Upper lobe of left lung (tissue), 4 donors: Measurements from ENCODE around the gene GMIP.

Experiments
- EP300 ChIP-seq, 4 donors: sonication (generic); formaldehyde crosslinking; IDR thresholded peaks; one replicate each; pipeline ENCODE4 v1.5.1; 2017; ENCODE audit warnings: antibody characterized with exemption in 4 of 4, control low read depth in 2 of 4
- POLR2A ChIP-seq, 4 donors: fragments of 450-650 bp; IDR thresholded peaks; one replicate each; pipeline ENCODE4 v1.5.1; 2016 to 2017; ENCODE audit warnings: antibody characterized with exemption in 4 of 4, mild to moderate bottlenecking in 2 of 4
- POLR2AphosphoS5 ChIP-seq, 2 donors: sonication (generic); formaldehyde crosslinking; IDR thresholded peaks; one replicate each; pipeline ENCODE4 v1.5.1; 2017; ENCODE audit warnings: antibody characterized with exemption in 2 of 2
- TF ChIP-seq, protein P1 (sequence below), 6 experiments: fragments of 450-650 bp in 4 of 6; fragments of 200-600 bp in 2 of 6; sonication (generic) in 2 of 6; IDR thresholded peaks; one replicate each; pipeline ENCODE4 v1.5.1; 2016 to 2019; ENCODE audit warnings: antibody characterized with exemption in 6 of 6

DNA sequence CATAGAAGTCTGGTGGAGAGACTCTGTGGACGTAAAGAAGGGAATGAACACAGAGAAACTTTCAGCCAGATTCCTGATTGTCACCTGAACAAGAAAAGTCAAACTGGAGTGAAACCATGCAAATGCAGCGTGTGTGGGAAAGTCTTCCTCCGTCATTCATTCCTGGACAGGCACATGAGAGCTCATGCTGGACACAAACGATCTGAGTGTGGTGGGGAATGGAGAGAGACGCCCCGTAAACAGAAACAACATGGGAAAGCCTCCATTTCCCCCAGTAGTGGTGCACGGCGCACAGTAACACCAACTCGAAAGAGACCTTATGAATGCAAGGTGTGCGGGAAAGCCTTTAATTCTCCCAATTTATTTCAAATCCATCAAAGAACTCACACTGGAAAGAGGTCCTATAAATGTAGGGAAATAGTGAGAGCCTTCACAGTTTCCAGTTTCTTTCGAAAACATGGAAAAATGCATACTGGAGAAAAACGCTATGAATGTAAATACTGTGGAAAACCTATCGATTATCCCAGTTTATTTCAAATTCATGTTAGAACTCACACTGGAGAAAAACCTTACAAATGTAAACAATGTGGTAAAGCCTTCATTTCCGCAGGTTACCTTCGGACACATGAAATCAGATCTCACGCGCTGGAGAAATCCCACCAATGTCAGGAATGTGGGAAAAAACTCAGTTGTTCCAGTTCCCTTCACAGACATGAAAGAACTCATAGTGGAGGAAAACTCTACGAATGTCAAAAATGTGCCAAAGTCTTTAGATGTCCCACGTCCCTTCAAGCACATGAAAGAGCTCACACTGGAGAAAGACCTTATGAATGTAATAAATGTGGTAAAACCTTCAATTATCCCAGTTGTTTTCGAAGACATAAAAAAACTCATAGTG lies 36.0 kb upstream of the GMIP start:
- TF ChIP-seq POLR2AphosphoS5 (IDR thresholded peaks at IDR 0.05) (no peak), POLR2A (IDR thresholded peaks at IDR 0.05) (no peak), EP300 (IDR thresholded peaks at IDR 0.05) (no peak)
- TF ChIP-seq, protein P1, sequence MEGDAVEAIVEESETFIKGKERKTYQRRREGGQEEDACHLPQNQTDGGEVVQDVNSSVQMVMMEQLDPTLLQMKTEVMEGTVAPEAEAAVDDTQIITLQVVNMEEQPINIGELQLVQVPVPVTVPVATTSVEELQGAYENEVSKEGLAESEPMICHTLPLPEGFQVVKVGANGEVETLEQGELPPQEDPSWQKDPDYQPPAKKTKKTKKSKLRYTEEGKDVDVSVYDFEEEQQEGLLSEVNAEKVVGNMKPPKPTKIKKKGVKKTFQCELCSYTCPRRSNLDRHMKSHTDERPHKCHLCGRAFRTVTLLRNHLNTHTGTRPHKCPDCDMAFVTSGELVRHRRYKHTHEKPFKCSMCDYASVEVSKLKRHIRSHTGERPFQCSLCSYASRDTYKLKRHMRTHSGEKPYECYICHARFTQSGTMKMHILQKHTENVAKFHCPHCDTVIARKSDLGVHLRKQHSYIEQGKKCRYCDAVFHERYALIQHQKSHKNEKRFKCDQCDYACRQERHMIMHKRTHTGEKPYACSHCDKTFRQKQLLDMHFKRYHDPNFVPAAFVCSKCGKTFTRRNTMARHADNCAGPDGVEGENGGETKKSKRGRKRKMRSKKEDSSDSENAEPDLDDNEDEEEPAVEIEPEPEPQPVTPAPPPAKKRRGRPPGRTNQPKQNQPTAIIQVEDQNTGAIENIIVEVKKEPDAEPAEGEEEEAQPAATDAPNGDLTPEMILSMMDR (IDR thresholded peaks at IDR 0.05), result no peak
